GM18517 (cell line): ENCODE data around the gene SLC35B2.

Experiments used
- ATAC-seq: cut with Tn5 transposase; IDR thresholded peaks from one replicate; pipeline ENCODE4 v1.9.1; 2021; ENCODE audit warnings: mild to moderate bottlenecking, moderate library complexity; ENCODE audit not compliant: unreplicated experiment

SLC35B2 gene

DNA sequence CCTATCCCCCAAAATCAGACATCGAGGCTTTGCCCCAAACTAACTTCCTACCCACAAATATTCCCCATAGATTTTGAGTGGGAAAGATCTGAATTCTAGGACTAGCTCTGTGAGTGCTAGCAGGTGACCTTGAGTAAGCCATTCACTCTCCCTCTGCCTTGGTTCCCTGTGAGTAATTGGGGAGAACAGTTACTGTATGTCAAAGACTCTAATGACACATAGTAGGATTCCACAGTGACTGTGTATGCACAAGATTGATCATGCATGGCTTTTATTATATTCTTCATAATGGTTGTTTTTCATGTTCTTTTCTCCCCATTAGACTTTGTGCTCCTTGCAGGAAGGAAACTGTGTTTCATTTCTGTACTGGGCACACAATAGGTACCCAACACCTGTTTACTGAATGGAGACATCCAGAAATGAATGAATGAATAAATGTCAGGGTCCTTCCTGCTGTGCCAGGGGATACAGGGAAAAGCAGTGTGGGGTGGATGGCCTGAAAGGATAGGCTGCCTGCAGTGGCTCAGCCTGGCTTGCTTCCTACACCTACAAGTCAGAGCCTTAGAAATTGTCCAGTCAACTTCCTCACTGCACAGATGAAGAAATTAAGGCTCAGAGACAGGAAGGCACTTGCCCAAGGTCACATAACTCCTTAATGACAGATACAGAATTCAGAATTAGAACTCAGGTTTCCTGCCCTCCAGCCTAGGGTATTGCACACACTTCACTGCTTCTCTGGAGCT lies 12.0 kb upstream of the SLC35B2 start:
- no peak for ATAC-seq

DNA sequence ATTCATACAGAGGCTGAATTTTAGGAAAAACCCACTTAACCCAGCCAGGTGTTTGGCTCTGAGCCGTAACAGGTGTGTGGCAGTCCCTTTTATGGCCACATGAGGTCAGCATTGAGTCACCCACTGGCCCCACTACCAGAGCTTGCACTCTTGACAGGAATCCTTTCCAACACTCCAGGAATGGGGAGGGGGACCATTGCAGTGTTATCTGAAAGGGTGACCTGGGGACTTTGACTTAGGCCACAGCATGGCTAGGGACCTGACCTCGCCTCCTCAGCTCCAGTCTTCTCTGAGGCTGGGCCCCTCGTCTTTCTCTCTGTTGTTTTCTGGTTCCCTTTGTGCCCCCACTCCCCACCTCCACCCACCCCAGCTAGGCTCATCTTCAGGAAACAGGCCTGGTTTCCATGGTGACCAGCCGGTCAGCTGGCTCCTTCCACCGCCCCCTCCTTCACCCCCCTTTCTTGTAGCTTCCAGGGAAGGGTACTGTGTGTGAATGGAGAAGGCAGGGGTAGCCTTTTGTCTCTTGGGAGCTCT lies 10.8 kb upstream of the SLC35B2 start:
- no peak for ATAC-seq

DNA sequence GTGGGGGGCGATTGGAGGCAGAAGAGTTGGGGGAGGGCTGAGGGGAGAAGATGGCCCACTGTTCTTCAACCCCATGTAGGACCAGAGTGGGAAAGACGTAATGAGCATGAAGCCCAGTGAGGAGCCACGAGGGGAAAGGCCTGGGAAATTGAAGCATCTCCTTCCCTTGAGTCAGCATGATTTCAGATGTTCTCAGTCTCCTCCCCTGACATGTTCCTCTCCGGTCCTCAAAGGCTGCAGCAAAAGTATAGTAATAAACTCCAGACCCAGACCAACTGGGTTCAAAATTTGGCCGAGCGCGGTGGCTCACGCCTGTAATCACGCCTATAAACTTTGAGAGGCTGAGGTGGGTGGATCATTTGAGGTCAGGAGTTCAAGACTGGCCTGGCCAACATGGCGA lies 9.9 kb upstream of the SLC35B2 start:
- ATAC-seq: no peak

DNA sequence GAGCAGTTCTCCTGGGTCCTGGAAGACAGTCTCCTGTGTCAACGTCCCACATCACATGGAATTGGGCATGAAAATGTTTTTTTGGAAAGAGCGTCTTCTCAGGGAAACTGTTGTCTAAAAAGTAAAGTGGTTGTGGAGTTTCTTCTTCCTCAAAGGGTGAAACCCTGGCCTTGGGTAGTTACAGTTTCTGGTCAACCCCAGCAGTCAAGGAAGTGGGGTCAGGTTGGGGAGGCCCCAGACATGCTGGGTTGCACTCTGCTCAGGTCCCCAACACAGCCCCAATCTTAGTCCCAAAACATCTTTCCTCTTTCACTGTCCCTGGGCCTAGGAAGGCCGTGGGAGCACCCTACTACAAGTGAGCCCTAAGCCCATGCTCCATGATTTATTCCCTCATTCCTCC lies 9.0 kb upstream of the SLC35B2 start:
- ATAC-seq: no peak

DNA sequence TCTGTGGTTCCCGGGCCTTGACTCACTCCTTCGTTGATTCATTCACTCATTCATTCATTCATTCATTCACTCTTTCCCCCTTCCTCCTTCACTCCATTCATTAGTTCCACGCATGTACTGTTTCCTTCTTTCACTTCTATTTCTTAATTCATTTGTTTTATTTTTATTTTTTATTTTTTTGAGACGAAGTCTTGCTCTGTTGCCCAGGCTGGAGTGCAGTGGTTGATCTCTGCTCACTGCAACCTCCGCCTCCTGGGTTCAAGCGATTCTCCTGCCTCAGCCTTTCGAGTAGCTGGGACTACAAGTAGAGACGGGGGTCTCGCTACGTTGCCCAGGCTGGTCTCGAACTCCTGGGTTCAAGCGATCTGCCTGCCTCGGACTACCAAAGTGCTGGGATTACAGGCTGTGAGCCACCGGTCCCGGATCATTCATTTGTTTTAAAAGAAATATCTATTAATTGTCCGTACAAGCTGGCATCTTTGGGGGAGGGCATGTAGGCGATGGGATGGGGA lies 8.4 kb upstream of the SLC35B2 start:
- ATAC-seq: no peak

DNA sequence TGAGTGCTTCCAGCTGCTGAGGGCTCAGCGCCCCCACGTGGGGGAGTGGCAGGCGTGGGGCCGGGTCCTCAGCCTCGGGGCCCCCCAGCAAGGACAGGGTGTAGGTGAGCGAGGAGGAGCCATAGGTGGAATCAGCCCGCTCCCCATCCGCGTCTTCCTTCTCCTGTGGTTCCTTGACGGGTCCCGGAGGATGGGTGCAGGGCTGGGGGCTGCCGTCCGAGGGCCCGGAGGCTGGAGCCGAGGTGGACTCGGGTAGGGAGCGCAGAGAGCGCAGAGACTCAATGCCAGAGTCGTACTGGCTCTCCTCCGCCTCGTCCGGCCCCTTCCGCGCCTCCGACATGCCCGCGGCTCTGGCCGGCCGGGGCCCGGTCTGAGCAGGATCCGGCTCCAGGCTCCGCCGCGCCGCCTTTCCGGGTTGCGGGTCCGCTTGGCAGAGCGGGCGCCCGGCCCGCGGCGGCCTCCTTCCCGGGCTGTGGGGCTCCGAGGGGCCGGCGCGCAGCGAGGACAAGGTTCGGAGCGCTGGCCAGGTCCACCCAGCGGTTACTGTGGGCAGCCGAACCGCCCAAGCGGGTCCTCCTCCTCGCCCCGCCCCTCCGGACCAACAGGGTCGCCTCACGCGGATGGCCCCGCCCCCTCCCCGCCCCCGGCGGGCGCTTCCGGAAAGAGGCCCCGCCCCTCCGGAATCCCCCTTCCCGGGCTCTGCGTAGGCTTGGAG lies 7.8 kb upstream of the SLC35B2 start, which contains the start of gene NFKBIE:
TSS of gene NFKBIE (minus strand) at position 545 of the 715 bp plus-strand sequence. CDS start at position 340, 205 bp downstream.
- peak; percentile 36 for ATAC-seq

DNA sequence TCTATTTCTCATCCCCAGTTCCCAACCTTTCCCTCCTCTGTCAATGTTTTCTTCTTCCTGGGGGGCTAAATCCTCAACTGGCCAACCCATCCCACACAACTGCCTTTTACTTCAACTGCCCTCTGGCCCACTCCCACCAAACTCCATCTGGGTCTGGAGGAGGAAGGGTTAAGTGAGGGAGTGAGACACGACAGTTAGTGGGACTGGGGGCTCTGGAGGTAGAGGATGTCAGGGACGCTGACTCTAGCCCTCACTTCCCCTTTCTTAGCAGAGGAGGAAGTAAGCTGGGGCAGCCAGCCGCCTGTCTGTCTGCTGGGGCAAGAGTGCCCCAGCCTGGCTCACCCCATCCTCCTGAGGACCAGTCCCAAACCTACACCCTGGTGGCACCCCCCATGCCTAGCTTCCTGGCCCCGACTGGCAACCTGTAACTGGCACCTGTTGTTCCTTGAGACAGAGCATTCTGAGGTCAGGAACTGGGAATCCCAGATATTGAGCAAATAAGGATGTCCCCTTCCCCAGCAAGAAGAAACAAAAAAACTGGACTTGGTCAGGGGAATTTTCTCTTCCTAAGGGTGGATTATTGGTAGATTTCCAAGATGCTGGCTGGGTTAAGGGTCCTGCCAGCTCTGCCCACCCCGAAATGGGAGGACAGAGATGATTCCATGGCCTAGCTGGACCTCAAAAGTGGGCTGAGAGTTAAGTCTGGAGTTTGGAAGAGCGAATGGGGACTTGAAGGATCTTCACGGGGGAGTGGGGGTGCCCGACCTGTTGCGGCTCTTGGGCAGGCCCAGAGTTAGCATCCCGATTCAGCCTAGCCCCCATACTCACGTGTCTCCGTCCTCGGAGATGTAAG lies 7.1 kb upstream of the SLC35B2 start:
- peak; percentile 28 for ATAC-seq

DNA sequence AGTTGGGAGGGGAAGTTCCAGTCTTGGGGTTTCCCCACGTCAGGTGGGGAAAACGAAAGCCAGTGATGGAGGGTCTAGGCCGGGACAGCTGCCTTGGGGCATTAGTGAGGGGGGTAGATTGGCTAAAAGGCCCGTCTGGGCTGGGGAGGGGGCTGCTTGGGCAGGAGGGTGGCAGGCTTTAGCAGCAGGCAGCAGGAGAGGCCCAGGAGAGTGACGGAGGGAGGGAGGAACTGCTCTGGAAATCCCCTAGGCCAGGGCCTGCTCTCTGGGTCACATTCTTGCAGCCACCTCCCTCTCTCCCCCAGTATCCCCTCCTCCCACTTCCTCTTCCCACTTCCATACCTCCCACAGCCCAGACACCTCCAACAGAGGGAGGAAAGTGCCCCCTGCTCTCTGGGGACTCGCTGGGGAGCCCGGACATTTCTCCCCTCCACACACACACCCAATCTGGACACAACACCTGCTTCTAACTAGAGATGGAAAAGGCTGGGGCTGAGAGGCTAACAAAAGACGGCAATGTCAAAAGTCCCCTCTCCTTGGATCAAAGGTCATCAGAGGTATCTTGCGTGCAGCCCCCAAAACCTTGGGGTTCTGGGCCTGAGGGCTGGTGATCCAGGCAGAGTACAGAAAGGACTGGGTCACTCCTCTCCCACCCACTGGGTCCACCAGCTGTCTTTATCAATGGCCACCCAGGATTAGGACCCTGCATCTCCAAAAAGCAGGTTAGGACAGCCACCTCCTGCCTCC lies 6.2 kb upstream of the SLC35B2 start:
- no peak for ATAC-seq

DNA sequence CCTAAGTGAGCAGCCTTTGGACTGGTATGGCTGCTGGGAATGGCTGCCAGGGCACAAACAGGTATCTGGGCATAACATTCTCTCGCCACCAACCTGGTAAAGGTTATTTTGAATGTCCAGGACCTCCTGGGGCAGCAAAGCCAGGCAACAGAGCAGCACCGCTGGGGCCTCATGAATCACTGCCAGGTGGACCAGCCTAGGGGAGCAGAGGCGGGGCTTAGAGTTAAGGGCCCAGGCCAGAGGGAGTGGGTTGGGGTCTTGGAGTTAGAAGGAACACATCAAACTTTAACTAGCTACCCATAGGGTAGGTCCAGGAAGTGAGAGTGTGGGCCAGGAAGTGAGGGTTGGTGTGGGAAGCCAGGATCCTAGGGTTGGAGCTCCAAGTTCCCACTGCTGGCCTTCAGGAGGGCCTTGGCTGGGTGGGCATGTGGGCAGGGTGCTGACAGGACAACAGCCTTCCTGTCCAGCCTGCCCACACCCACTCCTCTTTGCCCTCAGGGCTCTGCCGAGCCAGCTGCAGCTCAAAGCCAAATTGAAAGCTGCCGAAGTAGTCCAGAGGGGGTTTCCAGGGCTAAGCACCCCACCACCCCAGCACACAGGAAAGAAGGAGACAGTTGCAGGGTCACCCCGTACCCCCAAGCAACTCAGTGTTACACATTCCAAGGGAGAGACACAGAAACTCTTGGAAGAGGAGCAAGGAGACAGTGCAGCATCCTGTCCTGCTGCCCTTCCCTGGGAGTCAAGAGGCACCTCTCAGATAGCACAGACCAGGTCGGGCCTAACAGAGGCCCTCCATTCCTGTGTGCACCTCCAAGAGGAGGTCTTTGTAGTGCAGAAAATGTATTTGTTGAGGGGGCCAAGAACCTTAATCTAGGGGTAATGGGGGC lies 5.4 kb upstream of the SLC35B2 start:
- no peak for ATAC-seq

DNA sequence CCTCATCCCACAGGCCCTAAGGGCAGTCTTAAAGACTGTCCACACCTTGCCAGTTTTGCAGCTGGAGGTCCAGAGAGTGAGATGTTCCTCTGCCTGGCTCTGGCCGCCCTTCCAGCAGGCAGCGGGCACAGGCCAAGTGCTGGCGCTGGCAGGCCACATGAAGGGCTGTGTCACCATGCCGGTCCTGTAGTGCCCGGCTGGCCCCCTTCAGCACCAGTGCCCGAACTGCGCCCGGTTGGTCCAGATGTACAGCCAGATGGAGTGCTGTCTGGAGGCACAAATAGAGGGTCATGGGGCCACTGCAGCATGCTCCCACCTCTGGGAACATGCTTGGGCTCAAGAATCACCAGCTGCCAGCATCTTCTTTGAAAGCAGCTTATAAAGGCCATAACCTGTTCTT lies 4.3 kb upstream of the SLC35B2 start:
- ATAC-seq: no peak

DNA sequence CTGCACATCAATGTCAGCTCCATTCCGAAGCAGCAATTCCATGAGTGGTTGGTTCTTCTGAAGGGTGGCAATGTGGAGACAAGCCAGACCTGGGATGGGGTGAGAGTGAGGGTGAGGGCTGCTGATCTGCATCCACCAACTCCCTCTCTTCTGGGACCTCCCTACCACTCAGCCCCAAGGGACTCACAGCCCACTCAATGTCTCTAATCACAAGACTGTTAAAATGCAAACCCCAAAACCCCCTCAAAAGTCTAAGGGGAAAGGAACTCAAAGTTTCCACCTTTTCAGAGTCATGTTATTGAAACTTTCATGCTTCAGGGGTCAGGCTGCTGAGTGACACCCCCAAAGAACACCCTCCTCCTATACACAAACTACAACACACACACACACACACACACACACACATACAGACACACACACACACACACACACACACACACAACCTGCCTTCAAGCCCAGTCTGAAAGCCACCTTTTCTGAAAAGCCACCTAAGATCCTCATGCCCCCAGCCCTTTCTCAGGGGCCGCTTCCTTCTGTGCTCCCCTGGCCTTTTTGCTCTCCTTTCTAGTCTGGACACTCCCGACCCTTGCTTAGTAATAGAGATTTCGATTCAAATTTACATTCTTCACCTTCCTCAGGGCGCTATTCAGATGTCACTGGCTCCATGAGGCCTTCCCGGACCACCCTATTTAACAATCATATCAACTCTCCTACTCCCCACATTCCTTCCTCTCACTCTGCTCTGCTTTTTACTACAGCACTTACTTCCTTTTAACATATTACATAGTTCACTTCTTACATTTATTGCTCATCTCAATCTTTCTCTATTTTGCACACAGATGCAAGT lies 3.3 kb upstream of the SLC35B2 start:
- no peak for ATAC-seq

DNA sequence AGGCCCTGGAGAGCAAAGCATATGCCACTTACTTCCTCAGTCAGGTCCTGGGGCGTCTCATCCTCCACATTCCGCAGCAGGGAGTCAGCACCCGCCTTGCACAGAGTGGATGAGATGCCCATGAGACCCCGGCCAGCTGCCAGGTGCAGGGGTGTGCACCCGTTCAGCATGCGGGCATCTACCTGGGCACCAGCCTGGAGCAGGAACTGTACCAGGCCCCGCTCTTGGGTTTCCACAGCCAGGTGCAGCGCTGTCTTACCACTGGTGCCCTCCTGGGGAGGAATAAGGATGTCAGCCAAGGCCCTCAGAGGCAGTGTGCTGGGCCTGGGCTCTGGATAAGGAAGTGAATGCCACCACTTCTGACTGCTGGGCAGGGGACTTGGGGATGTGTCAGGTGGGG lies 2.7 kb upstream of the SLC35B2 start:
- no peak for ATAC-seq

DNA sequence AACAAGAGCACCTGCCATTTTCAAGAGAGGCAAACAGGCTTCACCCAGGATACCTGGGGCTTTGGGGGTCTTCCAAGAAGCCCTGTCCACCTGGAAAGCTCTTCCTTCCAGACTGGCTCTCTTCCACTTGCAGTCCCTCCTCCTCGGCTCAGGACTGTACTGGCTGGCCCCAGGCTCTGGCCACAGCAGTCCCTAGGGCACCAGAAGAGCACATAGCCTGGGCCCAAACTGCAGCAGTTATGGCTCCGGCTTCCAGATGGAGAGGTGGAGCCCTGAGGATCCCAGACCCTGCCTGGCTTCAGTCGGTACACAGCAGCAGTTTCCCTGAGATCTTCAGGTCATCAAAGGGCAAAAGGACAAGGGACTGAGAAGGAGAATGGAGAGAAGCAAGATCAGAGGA lies 1.6 kb upstream of the SLC35B2 start:
- no peak for ATAC-seq

DNA sequence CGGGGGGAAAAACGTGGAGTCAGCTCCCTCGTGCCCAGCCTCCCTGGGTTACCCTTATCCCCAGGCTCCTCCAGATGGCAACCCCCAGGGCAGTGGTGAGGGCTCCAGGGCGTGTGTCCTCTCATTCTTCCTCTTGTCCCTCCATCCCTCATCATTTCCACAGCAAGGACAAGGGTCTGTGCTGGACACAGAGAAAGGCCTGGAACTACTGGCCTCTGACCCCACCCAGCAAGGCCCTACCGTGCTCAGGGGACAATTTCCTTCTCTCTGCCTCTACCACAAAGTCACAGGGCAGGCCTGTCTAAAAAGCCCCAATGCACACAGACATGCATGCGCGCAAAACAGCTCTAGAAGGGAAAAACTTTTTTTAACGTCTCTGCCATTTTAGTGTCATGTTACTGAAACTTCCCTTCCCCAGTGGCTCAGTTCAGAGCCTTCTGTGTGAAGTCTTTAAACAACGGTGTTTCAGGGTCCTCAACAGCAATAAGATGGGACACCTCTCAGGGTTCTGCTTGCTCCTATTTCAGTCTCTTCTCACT lies 1.1 kb upstream of the SLC35B2 start:
- no peak for ATAC-seq

DNA sequence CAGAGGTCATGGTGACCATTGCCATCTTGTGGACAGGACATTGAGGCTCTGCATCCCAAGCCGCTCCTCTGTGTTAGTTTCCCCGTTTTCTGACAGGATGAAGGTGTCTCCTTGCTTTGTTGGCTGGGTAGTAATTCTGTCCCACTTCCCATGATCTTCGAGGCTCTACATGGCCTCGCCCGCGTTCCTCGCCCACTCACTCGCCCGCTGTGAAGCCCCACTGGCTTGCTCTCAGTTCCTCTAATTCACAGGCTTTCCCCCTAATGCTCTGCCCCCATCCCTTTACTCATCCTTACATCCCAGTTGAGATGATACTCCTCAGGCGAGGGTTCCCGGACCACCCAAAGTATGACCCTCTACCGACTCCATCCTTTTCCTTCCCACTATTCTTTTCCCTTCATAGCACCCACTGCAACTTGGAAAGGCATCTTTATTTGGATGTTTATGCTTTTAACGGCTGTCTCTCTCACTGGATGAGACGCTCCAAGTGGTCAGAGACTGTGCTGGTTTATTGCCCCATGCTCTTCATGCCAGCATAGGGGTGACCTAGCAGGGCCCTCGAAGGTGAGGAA lies 511 bp upstream of the SLC35B2 start:
- peak; percentile 28 for ATAC-seq

DNA sequence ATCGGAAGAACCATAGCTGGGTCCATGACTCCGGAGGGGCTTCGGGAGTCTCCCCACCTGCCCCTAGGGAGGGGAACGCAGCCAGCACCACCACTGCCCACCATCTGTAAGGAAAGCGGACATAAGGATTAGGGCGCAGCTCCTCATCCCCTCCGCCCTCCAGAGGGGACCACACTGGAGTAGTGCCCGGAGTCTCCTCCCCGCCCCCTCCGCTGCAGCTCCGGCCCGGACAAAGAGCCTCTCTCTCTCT lies 628 bp downstream of the SLC35B2 start:
- ATAC-seq: no peak

DNA sequence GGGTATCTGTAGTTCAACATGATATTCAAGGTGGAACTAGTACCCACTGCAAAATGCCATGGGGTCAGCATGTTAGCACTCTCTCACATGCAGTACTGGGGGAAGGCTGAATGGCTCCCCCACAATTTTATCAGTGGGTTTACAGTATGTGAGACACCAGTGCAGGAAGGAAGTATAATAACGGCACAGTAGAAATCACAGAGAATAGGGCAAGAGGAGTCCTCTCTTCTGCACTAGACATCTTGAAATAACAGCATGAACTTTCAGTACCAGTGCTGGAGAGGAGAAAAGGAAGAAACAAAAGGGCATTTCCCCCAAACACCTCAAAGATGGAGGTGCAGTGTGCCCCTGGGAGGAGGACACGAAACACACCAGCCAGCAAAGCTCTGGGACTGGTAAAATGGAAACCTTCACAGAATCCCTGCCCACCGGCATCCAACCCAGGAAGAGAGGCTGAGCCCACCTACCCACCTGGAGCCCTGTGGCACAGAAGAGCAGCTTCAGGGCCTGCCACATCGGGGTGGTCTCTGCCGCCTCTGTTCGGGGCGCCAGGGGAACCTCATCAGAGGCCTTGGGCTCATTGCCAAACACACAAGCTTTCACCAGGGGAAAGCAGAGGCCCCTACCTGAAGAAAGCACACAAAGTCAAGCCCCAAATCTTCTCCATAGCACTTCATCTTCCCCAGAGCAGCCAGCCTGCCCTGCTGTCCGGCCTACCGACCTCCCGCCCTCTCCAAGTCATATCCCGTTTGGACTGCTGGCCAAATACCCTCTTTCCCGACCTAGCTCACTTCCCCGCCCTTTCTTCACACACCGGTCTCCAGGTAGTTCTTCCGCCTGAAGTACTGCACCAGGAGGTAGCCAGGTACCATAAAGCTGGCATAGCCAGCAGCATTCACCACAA lies 1.2 kb downstream of the SLC35B2 start:
- ATAC-seq: no peak
